ENCODE measurements around the gene SECTM1. TPM values are rescaled to one million over a fixed set of nuclear protein-coding genes. Genes with fewer than 3 reads are reported as not detected.
"Not testable (repeated sequence)": the region's sequence is repeated elsewhere in the genome, so short reads cannot be mapped to it uniquely, and the experiment has no call there.

Gene SECTM1
- polyA plus RNA-seq, 2 donors, result 2.2 to 10.8 TPM

DNA sequence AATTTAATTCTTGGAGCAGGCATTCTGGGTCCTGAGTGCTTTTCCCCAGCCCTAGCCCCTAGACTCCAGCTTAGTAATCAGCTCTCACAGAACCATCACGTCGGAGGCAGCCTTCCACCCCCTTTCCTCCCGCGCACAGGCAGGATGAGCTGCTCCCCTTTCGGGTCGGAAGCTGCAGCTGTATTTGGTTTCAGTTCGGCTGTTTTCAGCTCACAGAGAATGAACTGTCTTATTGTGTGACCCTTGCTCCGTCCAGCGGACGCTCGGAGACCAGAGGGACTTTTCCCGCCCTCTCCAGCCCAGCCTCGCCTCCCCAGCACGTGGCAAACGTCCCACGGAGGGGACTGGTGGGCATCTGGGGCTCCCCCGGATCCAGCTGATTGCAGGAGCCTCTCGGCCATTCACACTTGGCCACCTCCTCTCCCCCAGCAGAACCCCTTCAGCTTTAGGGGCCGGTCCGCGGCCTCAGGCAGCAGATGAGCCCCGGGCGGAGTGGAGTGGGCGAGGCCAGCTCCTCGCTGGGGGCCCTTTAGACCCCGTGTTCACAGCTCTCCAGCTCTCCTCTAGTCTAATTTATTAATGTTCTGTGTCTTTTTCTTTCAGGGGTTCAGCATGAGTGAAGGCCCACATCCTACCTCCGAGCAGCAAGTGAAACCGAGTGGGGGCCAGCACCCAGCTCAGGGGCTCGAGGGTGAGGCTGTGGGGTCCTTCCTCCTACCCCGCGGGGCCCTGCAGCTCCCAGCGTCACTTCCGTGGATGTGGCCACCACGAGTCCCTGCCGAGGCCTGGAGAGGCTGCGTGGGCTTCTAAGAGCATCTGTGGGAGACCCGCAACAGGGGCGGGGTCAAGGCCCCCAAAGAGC is 37.1 kb upstream of the SECTM1 start:
- no peak overlapping the region for H3K27ac ChIP-seq (ENCODE audit: low read depth in 2 of 2, low read length in 1 of 2)
- WGBS, 2 donors, result 22% methylated on average over 38 of the region's 38 CpGs
- peaks cover 9 to 10% of the 10 kb centered on the region in 2 donors for H3K4me1 ChIP-seq (ENCODE audit: control insufficient read depth in 2 of 2, insufficient read depth in 2 of 2, low read length in 1 of 2)
- peaks cover 0 to 6% of the 10 kb centered on the region in 2 donors for H3K9me3 ChIP-seq (ENCODE audit: control insufficient read depth in 2 of 2, insufficient read depth in 1 of 2, low read depth in 1 of 2, low read length in 1 of 2)
- H3K27me3 ChIP-seq (ENCODE audit: control insufficient read depth in 1 of 2, insufficient read depth in 2 of 2, low read length in 2 of 2), result peaks cover 9 to 33% of the 10 kb centered on the region in 2 donors
- H3K36me3 ChIP-seq (ENCODE audit: control insufficient read depth in 2 of 2, insufficient read depth in 2 of 2, low read length in 1 of 2), result no peaks in the 10 kb centered on the region
- peak overlapping the region; percentile 23 to 40 for H3K4me3 ChIP-seq (ENCODE audit: low read depth in 1 of 2, low read length in 2 of 2)

DNA sequence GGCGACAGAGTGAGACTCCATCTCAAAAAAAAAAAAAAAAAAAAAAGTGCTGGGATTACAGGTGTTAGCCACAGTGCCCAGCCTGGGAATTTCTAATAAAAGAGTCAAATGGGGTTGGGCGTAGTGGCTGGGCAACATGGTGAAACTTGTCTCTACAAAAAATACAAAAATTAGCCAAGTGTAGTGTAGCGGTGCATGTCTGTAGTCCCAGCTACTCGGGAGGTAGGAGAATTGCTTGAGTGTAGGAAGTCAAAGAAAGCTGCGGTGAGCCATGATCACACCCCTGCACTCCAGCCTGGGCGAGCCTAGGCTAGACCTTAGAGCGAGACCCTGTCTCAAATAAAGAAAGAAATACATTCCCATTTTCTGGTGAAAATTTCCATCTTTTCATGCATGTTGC is 35.6 kb upstream of the SECTM1 start:
- Histone ChIP-seq H3K27ac (ENCODE audit: low read depth in 2 of 2, low read length in 1 of 2) (no peak overlapping the region), H3K36me3 (ENCODE audit: control insufficient read depth in 2 of 2, insufficient read depth in 2 of 2, low read length in 1 of 2) (no peaks in the 10 kb centered on the region), H3K4me1 (ENCODE audit: control insufficient read depth in 2 of 2, insufficient read depth in 2 of 2, low read length in 1 of 2) (peaks cover 9 to 10% of the 10 kb centered on the region in 2 donors), H3K4me3 (ENCODE audit: low read depth in 1 of 2, low read length in 2 of 2) (no peak overlapping the region), H3K27me3 (ENCODE audit: control insufficient read depth in 1 of 2, insufficient read depth in 2 of 2, low read length in 2 of 2) (peaks cover 5 to 20% of the 10 kb centered on the region in 2 donors), H3K9me3 (ENCODE audit: control insufficient read depth in 2 of 2, insufficient read depth in 1 of 2, low read depth in 1 of 2, low read length in 1 of 2) (peaks cover 0 to under 1% of the 10 kb centered on the region in 2 donors)
- 53 to 66% methylated on average over 6 of the region's 7 CpGs for WGBS, 2 donors

GRCh38 chr17:82367724-82368524 is 34.4 kb upstream of the SECTM1 start:
- no peak overlapping the region for H3K4me3 ChIP-seq (ENCODE audit: low read depth in 1 of 2, low read length in 2 of 2)
- WGBS, 2 donors, result 87 to 89% methylated on average over 14 of the region's 14 CpGs
- no peaks in the 10 kb centered on the region for H3K36me3 ChIP-seq (ENCODE audit: control insufficient read depth in 2 of 2, insufficient read depth in 2 of 2, low read length in 1 of 2)
- H3K4me1 ChIP-seq (ENCODE audit: control insufficient read depth in 2 of 2, insufficient read depth in 2 of 2, low read length in 1 of 2), result peaks cover 9 to 11% of the 10 kb centered on the region in 2 donors
- no peak overlapping the region for H3K27ac ChIP-seq (ENCODE audit: low read depth in 2 of 2, low read length in 1 of 2)
- H3K9me3 ChIP-seq (ENCODE audit: control insufficient read depth in 2 of 2, insufficient read depth in 1 of 2, low read depth in 1 of 2, low read length in 1 of 2), result no peaks in the 10 kb centered on the region
- peaks cover 0 to 18% of the 10 kb centered on the region in 2 donors for H3K27me3 ChIP-seq (ENCODE audit: control insufficient read depth in 1 of 2, insufficient read depth in 2 of 2, low read length in 2 of 2)

GRCh38 chr17:82366749-82367148 is 33.2 kb upstream of the SECTM1 start:
- Histone ChIP-seq H3K9me3 (ENCODE audit: control insufficient read depth in 2 of 2, insufficient read depth in 1 of 2, low read depth in 1 of 2, low read length in 1 of 2) (no peaks in the 10 kb centered on the region), H3K36me3 (ENCODE audit: control insufficient read depth in 2 of 2, insufficient read depth in 2 of 2, low read length in 1 of 2) (no peaks in the 10 kb centered on the region), H3K27me3 (ENCODE audit: control insufficient read depth in 1 of 2, insufficient read depth in 2 of 2, low read length in 2 of 2) (peaks cover 0 to 8% of the 10 kb centered on the region in 2 donors), H3K4me3 (ENCODE audit: low read depth in 1 of 2, low read length in 2 of 2) (no peak overlapping the region), H3K4me1 (ENCODE audit: control insufficient read depth in 2 of 2, insufficient read depth in 2 of 2, low read length in 1 of 2) (peaks cover 9 to 11% of the 10 kb centered on the region in 2 donors), H3K27ac (ENCODE audit: low read depth in 2 of 2, low read length in 1 of 2) (no peak overlapping the region)
- 56 to 59% methylated on average over 7 of the region's 7 CpGs for WGBS, 2 donors

DNA sequence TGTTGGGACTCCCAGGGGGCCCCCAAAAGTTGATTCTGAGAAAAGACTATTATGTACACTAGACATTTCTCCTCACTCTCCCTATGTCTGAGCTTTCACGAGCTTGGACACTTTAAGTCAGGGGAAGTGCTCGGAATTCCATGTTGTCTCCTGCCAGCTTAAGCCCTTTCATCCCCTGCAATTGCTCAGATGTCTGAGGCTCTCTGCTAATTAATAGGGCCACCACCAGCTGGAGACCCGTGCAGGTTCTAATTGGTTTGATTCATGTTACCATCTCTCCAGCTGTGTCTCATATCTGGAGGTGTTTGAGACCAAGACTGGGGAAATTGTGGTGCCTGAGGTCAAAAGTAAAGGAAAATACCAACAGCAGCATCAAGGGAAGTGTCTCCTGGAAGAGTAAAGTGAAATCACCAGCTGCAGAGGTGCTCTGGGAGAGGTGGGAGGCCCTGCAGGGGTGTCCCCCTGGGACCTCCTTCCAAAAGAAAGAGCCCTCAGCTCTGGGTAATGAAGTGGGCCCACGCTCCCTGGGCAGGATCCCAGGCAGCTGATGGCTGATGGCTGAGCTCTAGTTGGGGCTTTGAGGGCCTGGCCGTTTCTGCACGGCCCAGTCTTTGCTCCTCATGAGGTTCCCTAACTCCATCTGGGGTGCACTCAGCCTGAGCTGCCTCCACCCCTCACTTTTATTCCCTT is 32.2 kb upstream of the SECTM1 start:
- H3K27me3 ChIP-seq (ENCODE audit: control insufficient read depth in 1 of 2, insufficient read depth in 2 of 2, low read length in 2 of 2), result peaks cover 0 to 7% of the 10 kb centered on the region in 2 donors
- no peaks in the 10 kb centered on the region for H3K36me3 ChIP-seq (ENCODE audit: control insufficient read depth in 2 of 2, insufficient read depth in 2 of 2, low read length in 1 of 2)
- H3K27ac ChIP-seq (ENCODE audit: low read depth in 2 of 2, low read length in 1 of 2), result no peak overlapping the region
- no peaks in the 10 kb centered on the region for H3K9me3 ChIP-seq (ENCODE audit: control insufficient read depth in 2 of 2, insufficient read depth in 1 of 2, low read depth in 1 of 2, low read length in 1 of 2)
- 80 to 83% methylated on average over 6 of the region's 6 CpGs for WGBS, 2 donors
- no peak overlapping the region for H3K4me3 ChIP-seq (ENCODE audit: low read depth in 1 of 2, low read length in 2 of 2)
- H3K4me1 ChIP-seq (ENCODE audit: control insufficient read depth in 2 of 2, insufficient read depth in 2 of 2, low read length in 1 of 2), result peaks cover 5 to 7% of the 10 kb centered on the region in 2 donors

- Histone ChIP-seq H3K27me3 (ENCODE audit: control insufficient read depth in 1 of 2, insufficient read depth in 2 of 2, low read length in 2 of 2) (no peaks in the 10 kb centered on the region), H3K4me1 (ENCODE audit: control insufficient read depth in 2 of 2, insufficient read depth in 2 of 2, low read length in 1 of 2) (peaks cover 0 to 3% of the 10 kb centered on the region in 2 donors), H3K36me3 (ENCODE audit: control insufficient read depth in 2 of 2, insufficient read depth in 2 of 2, low read length in 1 of 2) (no peaks in the 10 kb centered on the region), H3K9me3 (ENCODE audit: control insufficient read depth in 2 of 2, insufficient read depth in 1 of 2, low read depth in 1 of 2, low read length in 1 of 2) (no peaks in the 10 kb centered on the region), H3K27ac (ENCODE audit: low read depth in 2 of 2, low read length in 1 of 2) (no peak overlapping the region), H3K4me3 (ENCODE audit: low read depth in 1 of 2, low read length in 2 of 2) (no peak overlapping the region)
- WGBS, 2 donors, result 88 to 93% methylated on average over 6 of the region's 6 CpGs
These were observed 28.5 kb upstream of the SECTM1 start for GRCh38 chr17:82361885-82362633.

DNA sequence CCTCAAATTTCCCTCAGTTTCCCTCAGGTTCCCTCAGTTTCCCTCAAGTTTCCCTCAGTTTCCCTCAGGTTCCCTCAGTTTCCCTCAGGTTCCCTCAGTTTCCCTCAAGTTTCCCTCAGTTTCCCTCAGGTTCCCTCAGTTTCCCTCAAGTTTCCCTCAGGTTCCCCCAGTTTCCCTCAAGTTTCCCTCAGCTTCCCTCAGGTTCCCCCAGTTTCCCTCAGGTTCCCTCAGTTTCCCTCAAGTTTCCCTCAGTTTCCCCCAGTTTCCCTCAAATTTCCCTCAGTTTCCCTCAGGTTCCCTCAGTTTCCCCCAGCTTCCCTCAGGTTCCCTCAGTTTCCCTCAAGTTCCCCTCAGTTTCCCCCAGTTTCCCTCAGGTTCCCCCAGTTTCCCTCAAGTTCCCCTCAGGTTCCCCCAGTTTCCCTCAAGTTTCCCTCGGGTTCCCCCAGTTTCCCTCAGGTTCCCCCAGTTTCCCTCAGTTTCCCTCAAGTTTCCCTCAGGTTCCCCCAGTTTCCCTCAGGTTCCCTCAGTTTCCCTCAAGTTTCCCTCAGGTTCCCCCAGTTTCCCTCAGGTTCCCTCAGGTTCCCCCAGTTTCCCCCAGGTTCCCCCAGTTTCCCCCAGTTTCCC is 26.0 kb upstream of the SECTM1 start:
- H3K36me3 ChIP-seq (ENCODE audit: control insufficient read depth in 2 of 2, insufficient read depth in 2 of 2, low read length in 1 of 2); H3K27me3 ChIP-seq (ENCODE audit: control insufficient read depth in 1 of 2, insufficient read depth in 2 of 2, low read length in 2 of 2); H3K27ac ChIP-seq (ENCODE audit: low read depth in 2 of 2, low read length in 1 of 2); H3K9me3 ChIP-seq (ENCODE audit: control insufficient read depth in 2 of 2, insufficient read depth in 1 of 2, low read depth in 1 of 2, low read length in 1 of 2); H3K4me3 ChIP-seq (ENCODE audit: low read depth in 1 of 2, low read length in 2 of 2); H3K4me1 ChIP-seq (ENCODE audit: control insufficient read depth in 2 of 2, insufficient read depth in 2 of 2, low read length in 1 of 2): not testable (repeated sequence)
- WGBS, 2 donors, result 60 to 89% methylated on average over 1 of the region's 1 CpG

- Histone ChIP-seq H3K36me3 (ENCODE audit: control insufficient read depth in 2 of 2, insufficient read depth in 2 of 2, low read length in 1 of 2) (no peaks in the 10 kb centered on the region), H3K4me1 (ENCODE audit: control insufficient read depth in 2 of 2, insufficient read depth in 2 of 2, low read length in 1 of 2) (peaks cover 3 to 7% of the 10 kb centered on the region in 2 donors), H3K27ac (ENCODE audit: low read depth in 2 of 2, low read length in 1 of 2) (no peak within 1 kb of the TSS), H3K27me3 (ENCODE audit: control insufficient read depth in 1 of 2, insufficient read depth in 2 of 2, low read length in 2 of 2) (no peaks in the 10 kb centered on the region), H3K4me3 (ENCODE audit: low read depth in 1 of 2, low read length in 2 of 2) (no peak within 1 kb of the TSS), H3K9me3 (ENCODE audit: control insufficient read depth in 2 of 2, insufficient read depth in 1 of 2, low read depth in 1 of 2, low read length in 1 of 2) (no peaks in the 10 kb centered on the region)
- 67 to 69% methylated on average over 21 of the region's 21 CpGs for whole genome bisulfite sequencing, 2 donors
These were observed 25.1 kb upstream of the SECTM1 start, which contains the start of gene TEX19 for GRCh38 chr17:82358465-82359350. Gene TEX19 (plus strand): TSS chr17:82359247. CDS start chr17:82362151, 2,904 bp downstream.

All from esophagus (tissue), 2 donors.